ENCODE measurements around the gene PRKAG2.

DNA sequence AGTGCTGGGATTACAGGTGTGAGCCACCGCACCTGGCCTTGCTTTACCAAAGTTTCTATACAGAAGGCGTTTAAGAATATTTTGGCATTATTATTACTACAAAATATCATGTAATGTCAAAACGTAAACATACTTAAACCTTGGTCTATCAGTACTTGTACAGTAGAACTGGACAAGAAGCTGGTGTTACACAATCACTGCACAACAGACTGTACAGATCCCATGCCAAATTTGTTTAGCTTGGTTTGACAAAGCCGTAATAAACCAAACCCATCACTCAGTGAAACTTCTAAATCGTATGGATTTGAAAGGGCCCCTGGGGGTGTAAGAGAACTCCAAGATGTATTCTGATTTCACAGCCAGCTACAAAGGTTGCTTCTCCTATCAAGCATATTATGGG is 305.4 kb downstream of the PRKAG2 start:
- no peak for TF ChIP-seq POLR2A (IDR thresholded peaks at IDR 0.05)
- TF ChIP-seq, protein P1, sequence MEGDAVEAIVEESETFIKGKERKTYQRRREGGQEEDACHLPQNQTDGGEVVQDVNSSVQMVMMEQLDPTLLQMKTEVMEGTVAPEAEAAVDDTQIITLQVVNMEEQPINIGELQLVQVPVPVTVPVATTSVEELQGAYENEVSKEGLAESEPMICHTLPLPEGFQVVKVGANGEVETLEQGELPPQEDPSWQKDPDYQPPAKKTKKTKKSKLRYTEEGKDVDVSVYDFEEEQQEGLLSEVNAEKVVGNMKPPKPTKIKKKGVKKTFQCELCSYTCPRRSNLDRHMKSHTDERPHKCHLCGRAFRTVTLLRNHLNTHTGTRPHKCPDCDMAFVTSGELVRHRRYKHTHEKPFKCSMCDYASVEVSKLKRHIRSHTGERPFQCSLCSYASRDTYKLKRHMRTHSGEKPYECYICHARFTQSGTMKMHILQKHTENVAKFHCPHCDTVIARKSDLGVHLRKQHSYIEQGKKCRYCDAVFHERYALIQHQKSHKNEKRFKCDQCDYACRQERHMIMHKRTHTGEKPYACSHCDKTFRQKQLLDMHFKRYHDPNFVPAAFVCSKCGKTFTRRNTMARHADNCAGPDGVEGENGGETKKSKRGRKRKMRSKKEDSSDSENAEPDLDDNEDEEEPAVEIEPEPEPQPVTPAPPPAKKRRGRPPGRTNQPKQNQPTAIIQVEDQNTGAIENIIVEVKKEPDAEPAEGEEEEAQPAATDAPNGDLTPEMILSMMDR (IDR thresholded peaks at IDR 0.05) = no peak

Measured in lower leg skin (tissue), 3 donors.